Panc1 (cell line): ENCODE results near the gene ABHD15. TPM values are rescaled to one million over a fixed set of nuclear protein-coding genes. Genes with fewer than 3 reads are reported as not detected.

Experiments
- ATAC-seq: fragments of 200-7000 bp; cut with Tn5 transposase; 2 replicates; pipeline ENCODE4 v1.9.1; 2020; ENCODE audit warnings: mild to moderate bottlenecking, moderate library complexity
- BruUV-seq: library from RNA; stranded (reverse); fragments of 400-500 nt; replicated peaks from 2 replicates; lab custom pipeline; 2021; lab: Mats Ljungman, UMichigan
- CTCF ChIA-PET: fragments of 300-600 bp; sonication (Branson Sonifier 250); formaldehyde crosslinking; loops from one replicate; lab custom pipeline; 2022; ENCODE audit warnings: antibody characterized with exemption; lab: Charles Lee
- POLR2A ChIA-PET: fragments of 300-600 bp; sonication (Branson Sonifier 250); formaldehyde crosslinking; loops from one replicate; lab custom pipeline; 2022; ENCODE audit warnings: antibody characterized with exemption; lab: Charles Lee
- DNase-seq: peaks from one replicate; pipeline ENCODE4 v3.0.0-alpha.2; 2010; ENCODE audit warnings: low read depth, low spot score
- H3K27ac ChIP-seq: 2 replicates; pipeline ENCODE4 v1.5.1; 2011; ENCODE audit warnings: mild to moderate bottlenecking, low read length, inconsistent platforms
- H3K27me3 ChIP-seq: fragments of 200-500 bp; sonication (Bioruptor generic); 2 replicates; pipeline ENCODE4 v1.6.0; 2014; ENCODE audit warnings: low read length, inconsistent platforms; ENCODE audit not compliant: control insufficient read depth, insufficient read depth
- H3K36me3 ChIP-seq: fragments of 200-500 bp; sonication (Bioruptor generic); 2 replicates; pipeline ENCODE4 v1.5.1; 2014; ENCODE audit warnings: inconsistent platforms, mild to moderate bottlenecking, low read length, moderate library complexity; ENCODE audit not compliant: control insufficient read depth, insufficient read depth
- H3K4me1 ChIP-seq: 2 replicates; pipeline ENCODE4 v1.5.1; 2011; ENCODE audit warnings: inconsistent platforms, mild to moderate bottlenecking, low read length, moderate library complexity; ENCODE audit not compliant: control insufficient read depth, insufficient read depth
- H3K4me3 ChIP-seq, 2 experiments: 2 replicates each; pipeline ENCODE4 v1.5.1; 2011 to 2012; ENCODE audit warnings: low read depth in 2 of 2, low read length in 2 of 2, mild to moderate bottlenecking in 2 of 2, inconsistent platforms in 1 of 2, moderate library complexity in 1 of 2
- H3K9me3 ChIP-seq: fragments of 200-500 bp; sonication (Bioruptor generic); 2 replicates; pipeline ENCODE4 v1.5.1; 2014; ENCODE audit warnings: low read depth, mild to moderate bottlenecking, inconsistent platforms, low read length, moderate library complexity; ENCODE audit not compliant: control insufficient read depth, insufficient read depth
- CTCF ChIP-seq: fragments of 450-650 bp; IDR thresholded peaks from 2 replicates; pipeline ENCODE4 v1.5.1; 2017; ENCODE audit warnings: mild to moderate bottlenecking
- POLR2AphosphoS5 ChIP-seq: IDR thresholded peaks from 2 replicates; pipeline ENCODE4 v1.6.1; 2012; ENCODE audit warnings: mild to moderate bottlenecking, low read depth, low read length, moderate library complexity
- REST ChIP-seq, 2 experiments: IDR thresholded peaks; 2 replicates each; pipeline ENCODE4 v1.6.1; 2011 to 2012; ENCODE audit warnings: low read depth in 2 of 2, control low read depth in 1 of 2, low read length in 1 of 2, mild to moderate bottlenecking in 1 of 2, moderate library complexity in 1 of 2; ENCODE audit not compliant: insufficient read depth in 1 of 2
- SIN3A ChIP-seq: IDR thresholded peaks from 2 replicates; pipeline ENCODE4 v1.6.1; 2012; ENCODE audit warnings: low read depth, mild to moderate bottlenecking, low read length, moderate library complexity, borderline replicate concordance; ENCODE audit not compliant: insufficient read depth
- TCF7L2 ChIP-seq: IDR thresholded peaks from 2 replicates; pipeline ENCODE4 v1.6.1; 2011; ENCODE audit warnings: mild to moderate bottlenecking, low read depth, low read length, inconsistent platforms
- in situ Hi-C: cut with HindIII; loops from 2 replicates; pipeline ENCODE4 v1.10.0; 2016; ENCODE audit warnings: low sequenced_read_pairs, low pct_unique_long_range_greater_than_20kb
- intact Hi-C: fragments of 100-400 bp; cut with micrococcal nuclease; formaldehyde crosslinking; loops from one replicate; pipeline ENCODE4 v1.10.0; 2022; ENCODE audit not compliant: unreplicated experiment
- total RNA-seq: library from RNA; stranded (reverse); gene quantifications from one replicate; pipeline ENCODE4 v1.2.1, GENCODE V29; 2021; ENCODE audit not compliant: unreplicated experiment

Gene ABHD15
- total RNA-seq, 1 experiment from 2014 or later = 33.7 TPM

GRCh38 chr17:29524692-29525091, 42.1 kb downstream of the ABHD15 start:
- ATAC-seq (no peak), DNase-seq (no peak)
- no peaks in the 10 kb centered on the region for H3K27me3 ChIP-seq
- no peaks in the 10 kb centered on the region for H3K9me3 ChIP-seq
- ChIA-PET POLR2A (no interaction called here), CTCF (interaction anchor here (0.6 kb wide), 1 partner anchor 155 kb away, joined by 4 read pairs; no protein-coding TSS in a partner anchor)
- TF ChIP-seq REST (IDR thresholded peaks at IDR 0.05; ENCODE audit: insufficient read depth in 1 of 2, low read depth in 2 of 2, low read length in 1 of 2) (no peak), TCF7L2 (no peak), CTCF (no peak), POLR2AphosphoS5 (no peak), SIN3A (no peak)
- no peaks in the 10 kb centered on the region for H3K4me1 ChIP-seq
- in situ Hi-C loops (no loop called here), intact Hi-C loops (no loop called here)
- H3K36me3 ChIP-seq = peaks cover 18% of the 10 kb centered on the region; the same call in 1 of the 2 replicates
- H3K27ac ChIP-seq = no peak overlapping the region
- no peak overlapping the region for H3K4me3 ChIP-seq
- no TSS peak for BruUV-seq

GRCh38 chr17:29518359-29518758, 48.5 kb downstream of the ABHD15 start:
- BruUV-seq = no TSS peak
- no peak overlapping the region for H3K4me3 ChIP-seq
- DNase-seq (no peak), ATAC-seq (no peak)
- H3K9me3 ChIP-seq = no peaks in the 10 kb centered on the region
- peaks cover 24% of the 10 kb centered on the region for H3K36me3 ChIP-seq
- ChIA-PET CTCF (no interaction called here), POLR2A (no interaction called here)
- in situ Hi-C loops = no loop called here
- no peak for TF ChIP-seq CTCF
- H3K27ac ChIP-seq = no peak overlapping the region
- intact Hi-C loops = no loop called here
- no peaks in the 10 kb centered on the region for H3K27me3 ChIP-seq
- no peaks in the 10 kb centered on the region for H3K4me1 ChIP-seq

GRCh38 chr17:29514792-29515191, 52.0 kb downstream of the ABHD15 start:
- in situ Hi-C loops (no loop called here), intact Hi-C loops (no loop called here)
- ATAC-seq (no peak), DNase-seq (no peak)
- CTCF ChIA-PET = no interaction called here
- H3K36me3 ChIP-seq = peaks cover 28% of the 10 kb centered on the region
- no peaks in the 10 kb centered on the region for H3K4me1 ChIP-seq
- no peak for TF ChIP-seq CTCF
- no peak for TF ChIP-seq POLR2AphosphoS5
- TF ChIP-seq REST (IDR thresholded peaks at IDR 0.05; ENCODE audit: insufficient read depth in 1 of 2, low read depth in 2 of 2, low read length in 1 of 2) = no peak
- TF ChIP-seq SIN3A = no peak
- no peak for TF ChIP-seq TCF7L2
- H3K27ac ChIP-seq = no peak overlapping the region
- BruUV-seq = TSS peak; percentile 63
- no peaks in the 10 kb centered on the region for H3K9me3 ChIP-seq
- POLR2A ChIA-PET = no interaction called here
- no peaks in the 10 kb centered on the region for H3K27me3 ChIP-seq
- H3K4me3 ChIP-seq = no peak overlapping the region
